ENCODE results near the gene CD59. TPM values are rescaled to one million over a fixed set of nuclear protein-coding genes. Genes with fewer than 3 reads are reported as not detected.

The CD59 gene
- total and polyA plus RNA-seq, 9 of the 15 experiments (the other 6 are each of a cell fraction or from before 2014, with no cell fraction given), result 38.1 to 338 (median 173) TPM

GRCh38 chr11:33691066-33691864 is 45.0 kb downstream of the CD59 start (continued):
- TF ChIP-seq, protein P1, sequence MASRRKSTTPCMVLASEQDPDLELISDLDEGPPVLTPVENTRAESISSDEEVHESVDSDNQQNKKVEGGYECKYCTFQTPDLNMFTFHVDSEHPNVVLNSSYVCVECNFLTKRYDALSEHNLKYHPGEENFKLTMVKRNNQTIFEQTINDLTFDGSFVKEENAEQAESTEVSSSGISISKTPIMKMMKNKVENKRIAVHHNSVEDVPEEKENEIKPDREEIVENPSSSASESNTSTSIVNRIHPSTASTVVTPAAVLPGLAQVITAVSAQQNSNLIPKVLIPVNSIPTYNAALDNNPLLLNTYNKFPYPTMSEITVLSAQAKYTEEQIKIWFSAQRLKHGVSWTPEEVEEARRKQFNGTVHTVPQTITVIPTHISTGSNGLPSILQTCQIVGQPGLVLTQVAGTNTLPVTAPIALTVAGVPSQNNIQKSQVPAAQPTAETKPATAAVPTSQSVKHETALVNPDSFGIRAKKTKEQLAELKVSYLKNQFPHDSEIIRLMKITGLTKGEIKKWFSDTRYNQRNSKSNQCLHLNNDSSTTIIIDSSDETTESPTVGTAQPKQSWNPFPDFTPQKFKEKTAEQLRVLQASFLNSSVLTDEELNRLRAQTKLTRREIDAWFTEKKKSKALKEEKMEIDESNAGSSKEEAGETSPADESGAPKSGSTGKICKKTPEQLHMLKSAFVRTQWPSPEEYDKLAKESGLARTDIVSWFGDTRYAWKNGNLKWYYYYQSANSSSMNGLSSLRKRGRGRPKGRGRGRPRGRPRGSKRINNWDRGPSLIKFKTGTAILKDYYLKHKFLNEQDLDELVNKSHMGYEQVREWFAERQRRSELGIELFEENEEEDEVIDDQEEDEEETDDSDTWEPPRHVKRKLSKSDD (conservative IDR thresholded peaks at IDR 0.05; ENCODE audit: low read length), result no peak
- no peak for TF ChIP-seq MTF1 (CRISPR knock-in tag; IDR thresholded peaks at IDR 0.05; ENCODE audit: borderline replicate concordance)
- TF ChIP-seq STAT5A (IDR thresholded peaks at IDR 0.05; ENCODE audit: borderline replicate concordance, low read length), result no peak
- no peak for TF ChIP-seq ARHGAP35 (IDR thresholded peaks at IDR 0.05; ENCODE audit: partially characterized antibody)
- TF ChIP-seq MIER1 (IDR thresholded peaks at IDR 0.05; ENCODE audit: low read depth), result no peak

All from K562 (cell line).